GM13976 (cell line): ENCODE data around the gene REXO4.

Source experiments
- DNase-seq: peaks from one replicate; pipeline ENCODE4 v3.0.0; 2012; ENCODE audit warnings: low spot score
- CTCF ChIP-seq: IDR thresholded peaks from 2 replicates; pipeline ENCODE4 v1.5.1; 2012; ENCODE audit warnings: borderline replicate concordance, mild to moderate bottlenecking; ENCODE audit not compliant: insufficient read depth; ENCODE audit errors: extremely low read depth, missing control alignments, control extremely low read depth
- in situ Hi-C: fragments of 300-500 bp; cut with MboI; formaldehyde crosslinking; loops from one replicate; pipeline ENCODE4 v1.12.0; 2022; ENCODE audit warnings: low sequenced_read_pairs, mixed read lengths, inconsistent platforms; ENCODE audit not compliant: unreplicated experiment

Gene REXO4

GRCh38 chr9:133440874-133441273 lies 23.1 kb upstream of the REXO4 start:
- peak; percentile 90 for DNase-seq
- in situ Hi-C loops, result no loop called here
- TF ChIP-seq CTCF, result no peak

GRCh38 chr9:133439337-133439736 lies 21.5 kb upstream of the REXO4 start:
- no peak for TF ChIP-seq CTCF
- in situ Hi-C loops, result no loop called here
- DNase-seq, result no peak

GRCh38 chr9:133437753-133438531 lies 20.1 kb upstream of the REXO4 start:
- in situ Hi-C loops, result no loop called here
- peak; percentile 74 for DNase-seq
- peak; percentile 51 for TF ChIP-seq CTCF

GRCh38 chr9:133436681-133437080 lies 18.9 kb upstream of the REXO4 start:
- DNase-seq, result no peak
- in situ Hi-C loops, result no loop called here
- no peak for TF ChIP-seq CTCF

- no peak for TF ChIP-seq CTCF
- DNase-seq, result no peak
- in situ Hi-C loops, result no loop called here
Observed at GRCh38 chr9:133433351-133433843, 15.6 kb upstream of the REXO4 start.

- in situ Hi-C loops, result no loop called here
- no peak for DNase-seq
- no peak for TF ChIP-seq CTCF
Observed at GRCh38 chr9:133430244-133430643, 12.4 kb upstream of the REXO4 start.

- in situ Hi-C loops, result no loop called here
- TF ChIP-seq CTCF, result peak; percentile 16
- DNase-seq, result peak; percentile 78
Observed at GRCh38 chr9:133429641-133430161, 11.9 kb upstream of the REXO4 start.
